ENCODE results near the gene GRIP1.

GRIP1 gene

GRCh38 chr12:66678338-66679275 lies at the start of gene GRIP1:
TSS of gene GRIP1 (minus strand) at chr12:66679076. CDS start at chr12:66678904, 172 bp downstream.
- no peak for DNase-seq

- DNase-seq, result no peak
These were observed 47.7 kb upstream of the GRIP1 start for GRCh38 chr12:66726556-66726955.

- DNase-seq, result no peak
These were observed 46.2 kb upstream of the GRIP1 start for GRCh38 chr12:66725031-66725430.

- DNase-seq, result no peak
These were observed 45.7 kb upstream of the GRIP1 start for GRCh38 chr12:66724616-66725015.

GRCh38 chr12:66724026-66724425 lies 45.1 kb upstream of the GRIP1 start:
- no peak for DNase-seq

GRCh38 chr12:66719862-66720261 lies 41.0 kb upstream of the GRIP1 start:
- no peak for DNase-seq

GRCh38 chr12:66717036-66717673 lies 38.3 kb upstream of the GRIP1 start:
- no peak for DNase-seq

- no peak for DNase-seq
These were observed 37.6 kb upstream of the GRIP1 start for GRCh38 chr12:66716522-66716921.

- DNase-seq, result no peak
These were observed 35.8 kb upstream of the GRIP1 start for GRCh38 chr12:66714709-66715108.

- no peak for DNase-seq
These were observed 35.1 kb upstream of the GRIP1 start for GRCh38 chr12:66713984-66714383.

- no peak for DNase-seq
These were observed 31.0 kb upstream of the GRIP1 start for GRCh38 chr12:66709893-66710292.

- no peak for DNase-seq
These were observed 30.5 kb upstream of the GRIP1 start for GRCh38 chr12:66709457-66709773.

GRCh38 chr12:66708704-66709456 lies 30.0 kb upstream of the GRIP1 start:
- peak; percentile 28 for DNase-seq

GRCh38 chr12:66707002-66707697 lies 28.3 kb upstream of the GRIP1 start:
- DNase-seq, result no peak

GRCh38 chr12:66699738-66700482 lies 21.0 kb upstream of the GRIP1 start:
- DNase-seq, result no peak

GRCh38 chr12:66698558-66698957 lies 19.7 kb upstream of the GRIP1 start:
- no peak for DNase-seq

- DNase-seq, result no peak
These were observed 18.5 kb upstream of the GRIP1 start for GRCh38 chr12:66697404-66697803.

GRCh38 chr12:66694666-66695613 lies 16.1 kb upstream of the GRIP1 start:
- no peak for DNase-seq

- DNase-seq, result peak; percentile 54
These were observed 15.1 kb upstream of the GRIP1 start for GRCh38 chr12:66693901-66694513.

GRCh38 chr12:66692986-66693385 lies 14.1 kb upstream of the GRIP1 start:
- no peak for DNase-seq

GRCh38 chr12:66692170-66692569 lies 13.3 kb upstream of the GRIP1 start:
- no peak for DNase-seq

Measured in CD4-positive, alpha-beta T cell treated with Interleukin-12 subunit alpha and Interleukin-12 subunit beta, for 1 hour (primary cell).